ENCODE data around the gene RNF114.

Gene RNF114, protein sequence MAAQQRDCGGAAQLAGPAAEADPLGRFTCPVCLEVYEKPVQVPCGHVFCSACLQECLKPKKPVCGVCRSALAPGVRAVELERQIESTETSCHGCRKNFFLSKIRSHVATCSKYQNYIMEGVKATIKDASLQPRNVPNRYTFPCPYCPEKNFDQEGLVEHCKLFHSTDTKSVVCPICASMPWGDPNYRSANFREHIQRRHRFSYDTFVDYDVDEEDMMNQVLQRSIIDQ

DNA sequence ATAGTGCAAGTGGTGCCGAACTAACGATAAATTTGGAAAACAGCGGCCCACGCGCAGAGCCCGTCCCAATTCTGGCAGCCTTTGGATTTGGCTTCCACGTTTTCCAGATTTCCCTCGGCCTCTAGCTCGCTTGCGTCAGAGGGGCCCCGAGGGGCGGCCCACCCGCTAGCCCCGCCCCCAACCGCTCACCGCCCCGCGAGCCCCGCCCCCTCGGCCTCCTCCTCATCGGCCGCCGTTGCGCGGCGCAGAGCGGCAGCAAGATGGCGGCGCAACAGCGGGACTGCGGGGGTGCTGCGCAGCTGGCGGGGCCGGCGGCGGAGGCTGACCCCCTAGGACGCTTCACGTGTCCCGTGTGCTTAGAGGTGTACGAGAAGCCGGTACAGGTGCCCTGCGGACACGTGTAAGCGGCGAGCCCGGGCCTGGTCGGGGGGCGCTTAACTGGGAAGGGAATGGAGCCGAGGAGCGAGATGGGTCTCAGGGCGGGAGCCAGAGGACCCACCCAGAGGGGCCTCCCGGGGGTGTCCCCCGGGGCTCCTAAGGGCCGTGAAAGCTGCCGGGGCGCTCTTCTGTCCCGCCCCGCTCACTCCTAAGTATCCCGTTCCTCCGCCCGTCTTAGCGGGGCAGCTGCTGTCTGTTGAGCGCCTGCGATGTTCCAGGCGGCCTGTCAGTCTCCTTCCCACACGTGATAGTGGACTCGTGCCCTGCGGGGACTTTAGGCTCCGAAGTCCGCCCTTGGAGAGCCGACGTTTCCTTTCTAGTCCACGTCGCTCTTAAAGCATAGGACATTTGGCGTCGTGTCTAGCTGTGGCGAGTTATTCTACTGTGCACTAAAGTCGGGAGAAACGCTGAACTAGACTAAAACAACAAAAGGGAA lies at the start of gene RNF114:
Gene RNF114, plus strand, starts transcription at position 245 of the 874 bp plus-strand sequence. Its CDS starts 16 bp downstream, at position 261.
- Histone ChIP-seq H3K27ac (ENCODE audit: low read depth, low read length) (peak within 1 kb of the TSS; percentile 92), H3K27me3 (ENCODE audit: control insufficient read depth in 1 of 2, insufficient read depth in 2 of 2, low read length in 2 of 2) (no peaks in the 10 kb centered on the region), H3K9ac (ENCODE audit: low read depth in 1 of 2, low read length in 2 of 2) (peak within 1 kb of the TSS; percentile 92 to 94), H3K4me3 (ENCODE audit: low read depth in 1 of 2, low read length in 2 of 2) (peak within 1 kb of the TSS; percentile 83 to 95), H3K9me3 (ENCODE audit: control insufficient read depth in 1 of 2, low read length in 2 of 2) (no peaks in the 10 kb centered on the region), H3K36me3 (ENCODE audit: control insufficient read depth in 1 of 2, insufficient read depth in 2 of 2, low read length in 2 of 2) (peaks cover 14 to 17% of the 10 kb centered on the region in 2 donors), H3K4me1 (ENCODE audit: control insufficient read depth in 1 of 2, insufficient read depth in 2 of 2, low read length in 2 of 2) (peaks cover 28 to 29% of the 10 kb centered on the region in 2 donors)

DNA sequence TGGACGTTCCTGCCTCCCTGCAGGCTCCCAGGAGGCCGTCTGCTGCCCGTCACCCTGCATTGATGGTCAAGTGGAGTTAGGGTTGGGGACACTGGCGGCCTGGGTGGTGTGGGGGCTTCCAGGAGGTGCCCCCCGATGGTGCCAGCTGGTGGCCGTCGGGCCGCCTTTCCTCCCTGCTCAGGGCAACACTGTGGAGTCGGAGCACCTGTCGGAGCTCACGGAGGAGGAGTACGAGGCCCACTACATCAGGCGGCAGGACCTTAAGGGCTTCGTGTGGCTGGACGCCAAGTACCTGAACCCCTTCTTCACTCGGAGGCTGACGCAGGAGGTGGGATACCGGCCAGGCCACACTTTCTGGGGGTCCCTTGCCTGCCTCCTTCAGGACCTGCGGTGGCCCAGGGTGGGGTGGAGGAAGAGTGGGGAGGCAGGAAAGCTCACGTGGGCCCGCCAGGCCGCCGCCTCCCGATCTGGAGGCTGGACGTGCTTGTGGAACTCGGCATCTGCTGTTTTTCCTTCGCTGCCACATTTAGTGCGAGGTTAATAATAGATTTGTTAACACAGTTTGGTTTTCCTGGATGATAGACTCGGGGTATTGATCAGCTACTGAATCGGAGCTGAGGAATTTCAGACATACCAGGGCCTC lies 49.5 kb upstream of the RNF114 start:
- Histone ChIP-seq H3K36me3 (ENCODE audit: control insufficient read depth in 1 of 2, insufficient read depth in 2 of 2, low read length in 2 of 2) (peaks cover 33 to 56% of the 10 kb centered on the region in 2 donors), H3K9me3 (ENCODE audit: control insufficient read depth in 1 of 2, low read length in 2 of 2) (no peaks in the 10 kb centered on the region), H3K27ac (ENCODE audit: low read depth, low read length) (no peak overlapping the region), H3K9ac (ENCODE audit: low read depth in 1 of 2, low read length in 2 of 2) (no peak overlapping the region), H3K4me3 (ENCODE audit: low read depth in 1 of 2, low read length in 2 of 2) (no peak overlapping the region), H3K4me1 (ENCODE audit: control insufficient read depth in 1 of 2, insufficient read depth in 2 of 2, low read length in 2 of 2) (peaks cover 7 to 13% of the 10 kb centered on the region in 2 donors), H3K27me3 (ENCODE audit: control insufficient read depth in 1 of 2, insufficient read depth in 2 of 2, low read length in 2 of 2) (no peaks in the 10 kb centered on the region)

DNA sequence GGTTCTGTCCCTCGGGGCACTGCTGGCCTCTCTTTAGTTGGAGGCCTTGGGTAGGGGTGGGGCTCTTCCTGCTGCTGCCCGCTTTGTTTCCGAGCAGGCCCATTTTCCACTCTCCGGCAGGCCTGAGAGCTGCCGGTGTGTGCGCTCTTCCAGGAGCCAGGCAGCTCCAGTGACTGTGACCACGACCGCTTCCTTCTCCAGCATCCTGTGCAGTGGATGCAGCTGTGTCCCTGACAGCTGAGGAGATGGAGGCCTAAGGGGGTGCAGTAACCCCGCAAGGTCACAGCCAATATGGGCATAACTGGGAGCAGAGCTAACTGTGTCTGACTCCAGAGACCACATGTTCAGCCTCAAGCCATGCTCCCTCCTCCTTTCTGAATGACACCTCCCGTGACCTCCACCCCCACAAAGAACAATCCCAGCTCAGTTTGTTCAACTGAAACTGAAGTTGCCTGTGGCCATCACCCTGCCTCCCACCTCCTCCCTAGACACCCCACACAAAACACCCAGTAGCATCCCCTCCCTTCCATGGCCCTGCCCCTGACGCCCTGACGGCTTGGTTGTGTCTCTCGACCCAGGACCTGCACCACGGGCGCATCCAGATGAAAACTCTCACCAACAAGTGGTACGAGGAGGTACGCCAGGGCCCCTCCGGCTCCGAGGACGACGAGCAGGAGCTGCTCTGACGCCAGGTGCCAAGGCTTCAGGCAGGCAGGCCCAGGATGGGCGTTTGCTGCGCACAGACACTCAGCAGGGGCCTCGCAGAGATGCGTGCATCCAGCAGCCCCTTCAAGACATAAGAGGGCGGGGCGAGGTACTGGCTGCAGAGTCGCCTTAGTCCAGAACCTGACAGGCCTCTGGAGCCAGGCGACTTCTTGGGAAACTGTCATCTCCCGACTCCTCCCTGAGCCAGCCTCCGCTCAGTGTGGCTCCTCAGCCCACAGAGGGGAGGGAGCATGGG lies 48.7 kb upstream of the RNF114 start:
- H3K27me3 ChIP-seq (ENCODE audit: control insufficient read depth in 1 of 2, insufficient read depth in 2 of 2, low read length in 2 of 2), result no peaks in the 10 kb centered on the region
- peaks cover 12 to 13% of the 10 kb centered on the region in 2 donors for H3K4me1 ChIP-seq (ENCODE audit: control insufficient read depth in 1 of 2, insufficient read depth in 2 of 2, low read length in 2 of 2)
- no peak overlapping the region for H3K27ac ChIP-seq (ENCODE audit: low read depth, low read length)
- H3K9ac ChIP-seq (ENCODE audit: low read depth in 1 of 2, low read length in 2 of 2), result no peak overlapping the region
- H3K4me3 ChIP-seq (ENCODE audit: low read depth in 1 of 2, low read length in 2 of 2), result no peak overlapping the region
- no peaks in the 10 kb centered on the region for H3K9me3 ChIP-seq (ENCODE audit: control insufficient read depth in 1 of 2, low read length in 2 of 2)
- H3K36me3 ChIP-seq (ENCODE audit: control insufficient read depth in 1 of 2, insufficient read depth in 2 of 2, low read length in 2 of 2), result peaks cover 30 to 50% of the 10 kb centered on the region in 2 donors

DNA sequence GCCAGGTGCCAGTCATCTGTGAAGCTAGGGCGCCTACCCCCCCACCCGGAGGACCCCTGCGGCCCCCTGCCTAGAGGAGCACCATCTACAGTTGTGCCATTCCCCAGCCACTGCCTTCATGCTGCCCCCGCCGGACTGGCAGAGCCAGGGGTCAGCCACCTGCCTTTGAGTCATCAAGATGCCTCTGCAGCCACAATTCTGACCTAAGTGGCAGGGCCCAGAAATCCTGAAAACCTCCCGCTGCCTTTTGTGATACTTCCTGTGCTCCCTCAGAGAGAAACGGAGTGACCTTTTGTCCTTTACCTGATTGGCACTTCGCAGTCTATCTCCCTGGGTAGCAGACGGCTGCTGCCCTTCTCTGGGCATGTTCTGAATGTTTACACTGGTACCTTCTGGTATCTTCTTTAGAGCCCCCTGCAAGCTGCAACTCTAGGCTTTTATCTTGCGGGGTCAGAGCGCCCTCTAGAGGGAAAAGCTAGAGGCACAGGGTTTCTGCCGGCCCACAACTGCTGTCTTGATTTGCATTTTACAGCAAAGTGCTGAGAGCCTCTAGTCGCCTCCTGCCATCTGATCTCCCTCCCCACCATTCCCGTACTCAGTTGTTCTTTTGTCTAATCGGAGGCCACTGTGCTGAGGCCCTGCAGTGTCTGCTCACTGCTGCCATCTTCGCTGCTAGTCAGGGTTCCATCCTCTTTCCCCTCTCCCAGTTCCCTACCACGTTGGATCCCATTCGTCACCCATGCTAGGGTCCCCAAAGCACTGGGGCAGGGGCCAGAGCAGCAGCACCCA lies 47.8 kb upstream of the RNF114 start:
- H3K27ac ChIP-seq (ENCODE audit: low read depth, low read length), result no peak overlapping the region
- no peaks in the 10 kb centered on the region for H3K27me3 ChIP-seq (ENCODE audit: control insufficient read depth in 1 of 2, insufficient read depth in 2 of 2, low read length in 2 of 2)
- no peak overlapping the region for H3K9ac ChIP-seq (ENCODE audit: low read depth in 1 of 2, low read length in 2 of 2)
- no peak overlapping the region for H3K4me3 ChIP-seq (ENCODE audit: low read depth in 1 of 2, low read length in 2 of 2)
- peaks cover 17 to 21% of the 10 kb centered on the region in 2 donors for H3K4me1 ChIP-seq (ENCODE audit: control insufficient read depth in 1 of 2, insufficient read depth in 2 of 2, low read length in 2 of 2)
- H3K36me3 ChIP-seq (ENCODE audit: control insufficient read depth in 1 of 2, insufficient read depth in 2 of 2, low read length in 2 of 2), result peaks cover 24 to 45% of the 10 kb centered on the region in 2 donors
- no peaks in the 10 kb centered on the region for H3K9me3 ChIP-seq (ENCODE audit: control insufficient read depth in 1 of 2, low read length in 2 of 2)

DNA sequence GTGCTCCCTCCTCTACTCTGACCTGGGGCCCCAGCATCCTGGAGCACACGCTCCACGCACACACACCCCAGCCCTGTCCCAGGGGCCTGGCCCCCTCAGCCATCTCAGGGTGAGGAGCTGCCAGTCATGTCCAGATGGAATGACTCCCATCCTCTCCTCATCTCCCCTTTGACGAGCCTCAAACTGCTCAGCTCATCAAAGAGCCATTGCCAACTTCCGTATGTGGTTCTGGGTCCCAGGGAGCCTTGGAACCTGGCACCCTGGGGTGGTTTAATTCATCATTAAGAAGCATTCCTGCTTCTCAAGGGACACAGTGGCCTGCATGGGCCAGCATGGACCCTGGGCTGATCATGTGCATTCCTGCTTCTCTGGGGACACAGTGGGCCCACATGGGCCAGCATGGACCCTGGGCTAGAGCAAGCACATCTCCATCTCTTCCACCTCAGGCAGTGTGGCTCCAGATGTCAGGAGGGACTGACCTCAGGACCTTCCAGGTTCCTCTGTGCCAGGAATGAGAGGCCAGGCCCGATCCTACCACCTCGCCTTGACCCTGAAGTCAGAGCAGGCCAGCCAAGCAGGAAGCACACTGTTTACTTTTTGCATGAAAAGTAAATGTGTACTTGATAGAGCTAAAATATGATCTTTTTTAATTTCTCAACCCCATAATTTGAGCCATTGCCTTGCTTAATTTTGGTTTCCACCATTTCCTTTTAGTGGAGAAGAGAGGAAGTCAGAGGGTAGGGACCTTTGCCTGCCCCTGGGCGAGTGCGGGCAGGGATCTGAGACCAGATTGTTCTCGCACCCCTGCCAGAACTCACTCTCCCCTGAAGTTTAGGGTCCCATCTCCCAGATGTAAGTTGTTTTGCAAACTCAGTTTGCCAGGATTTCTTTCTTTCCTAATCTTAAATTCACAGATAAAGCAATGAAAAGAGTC lies 46.9 kb upstream of the RNF114 start:
- no peaks in the 10 kb centered on the region for H3K9me3 ChIP-seq (ENCODE audit: control insufficient read depth in 1 of 2, low read length in 2 of 2)
- H3K27ac ChIP-seq (ENCODE audit: low read depth, low read length), result no peak overlapping the region
- H3K4me3 ChIP-seq (ENCODE audit: low read depth in 1 of 2, low read length in 2 of 2), result no peak overlapping the region
- H3K4me1 ChIP-seq (ENCODE audit: control insufficient read depth in 1 of 2, insufficient read depth in 2 of 2, low read length in 2 of 2), result peaks cover 20 to 25% of the 10 kb centered on the region in 2 donors
- peaks cover 17 to 38% of the 10 kb centered on the region in 2 donors for H3K36me3 ChIP-seq (ENCODE audit: control insufficient read depth in 1 of 2, insufficient read depth in 2 of 2, low read length in 2 of 2)
- no peaks in the 10 kb centered on the region for H3K27me3 ChIP-seq (ENCODE audit: control insufficient read depth in 1 of 2, insufficient read depth in 2 of 2, low read length in 2 of 2)
- H3K9ac ChIP-seq (ENCODE audit: low read depth in 1 of 2, low read length in 2 of 2), result no peak overlapping the region

DNA sequence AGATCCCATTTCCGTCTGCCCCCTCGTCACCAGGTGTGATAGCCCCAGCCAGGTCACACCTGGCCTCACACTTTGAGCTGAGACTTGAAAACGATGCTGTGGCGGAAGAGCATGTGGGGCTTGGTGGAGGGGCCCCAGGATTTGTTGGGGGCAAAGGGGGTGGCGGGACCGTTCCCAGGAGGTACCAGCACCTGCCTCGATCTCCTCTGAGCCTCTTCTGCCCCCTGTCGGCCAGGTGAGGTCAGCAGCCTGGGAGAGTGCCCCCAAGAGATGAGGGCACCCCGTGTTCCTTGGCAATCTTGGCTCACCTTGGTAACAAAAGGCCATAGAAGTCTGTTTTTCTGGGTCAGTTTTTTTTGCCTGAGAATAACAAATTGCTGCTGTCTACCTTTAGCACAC lies 46.3 kb upstream of the RNF114 start:
- Histone ChIP-seq H3K4me3 (ENCODE audit: low read depth in 1 of 2, low read length in 2 of 2) (no peak overlapping the region), H3K4me1 (ENCODE audit: control insufficient read depth in 1 of 2, insufficient read depth in 2 of 2, low read length in 2 of 2) (peaks cover 20 to 25% of the 10 kb centered on the region in 2 donors), H3K9ac (ENCODE audit: low read depth in 1 of 2, low read length in 2 of 2) (no peak overlapping the region), H3K9me3 (ENCODE audit: control insufficient read depth in 1 of 2, low read length in 2 of 2) (no peaks in the 10 kb centered on the region), H3K27ac (ENCODE audit: low read depth, low read length) (no peak overlapping the region), H3K27me3 (ENCODE audit: control insufficient read depth in 1 of 2, insufficient read depth in 2 of 2, low read length in 2 of 2) (no peaks in the 10 kb centered on the region), H3K36me3 (ENCODE audit: control insufficient read depth in 1 of 2, insufficient read depth in 2 of 2, low read length in 2 of 2) (peaks cover 11 to 31% of the 10 kb centered on the region in 2 donors)

DNA sequence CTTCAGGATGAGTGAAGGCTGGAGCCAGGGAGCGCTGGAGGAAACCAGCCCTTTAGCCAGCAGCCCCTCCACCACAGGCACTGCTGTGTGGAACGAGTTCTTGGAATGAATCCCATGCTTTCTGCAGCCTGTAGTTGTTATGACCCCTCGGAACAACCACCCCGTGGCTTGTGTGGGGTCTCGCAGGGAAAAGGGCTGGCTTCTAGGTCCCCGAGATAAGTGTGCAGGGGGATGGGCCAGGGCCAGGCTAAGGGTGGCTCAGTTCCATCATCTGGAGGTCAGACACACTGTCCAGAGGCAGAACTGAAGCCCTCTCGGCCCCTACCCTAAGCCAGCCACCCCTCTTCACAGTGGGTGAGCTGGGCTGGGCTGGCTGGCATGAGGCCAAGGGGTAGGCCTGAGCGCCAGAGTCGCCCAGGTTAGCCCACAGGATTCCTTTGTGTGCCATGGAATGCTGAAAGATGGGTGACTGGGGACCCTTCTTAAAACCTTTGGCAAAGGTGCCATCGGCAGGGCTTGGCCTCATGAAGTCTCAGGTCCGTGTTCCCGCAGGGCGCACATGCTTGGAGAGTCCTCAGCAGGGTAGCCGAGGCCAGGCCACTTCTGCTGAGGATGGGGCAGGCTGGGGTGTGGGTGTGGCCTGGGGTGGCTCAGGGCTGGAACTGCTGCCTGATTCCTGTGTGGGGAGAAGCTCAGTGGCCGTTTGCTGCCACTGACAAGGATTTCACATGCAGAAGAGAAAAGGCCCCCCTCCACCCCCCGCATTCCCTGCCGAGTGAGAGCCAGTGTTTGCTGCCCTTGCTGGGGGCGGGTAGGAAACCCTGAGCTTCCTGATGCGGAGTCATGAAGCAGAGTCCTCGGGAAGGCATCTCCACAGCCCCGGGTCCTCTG lies 45.5 kb upstream of the RNF114 start:
- peaks cover 7 to 24% of the 10 kb centered on the region in 2 donors for H3K36me3 ChIP-seq (ENCODE audit: control insufficient read depth in 1 of 2, insufficient read depth in 2 of 2, low read length in 2 of 2)
- no peak overlapping the region for H3K27ac ChIP-seq (ENCODE audit: low read depth, low read length)
- H3K9ac ChIP-seq (ENCODE audit: low read depth in 1 of 2, low read length in 2 of 2), result no peak overlapping the region
- no peaks in the 10 kb centered on the region for H3K27me3 ChIP-seq (ENCODE audit: control insufficient read depth in 1 of 2, insufficient read depth in 2 of 2, low read length in 2 of 2)
- no peaks in the 10 kb centered on the region for H3K9me3 ChIP-seq (ENCODE audit: control insufficient read depth in 1 of 2, low read length in 2 of 2)
- no peak overlapping the region for H3K4me3 ChIP-seq (ENCODE audit: low read depth in 1 of 2, low read length in 2 of 2)
- peaks cover 20 to 25% of the 10 kb centered on the region in 2 donors for H3K4me1 ChIP-seq (ENCODE audit: control insufficient read depth in 1 of 2, insufficient read depth in 2 of 2, low read length in 2 of 2)
